Keratinocyte (primary cell): ENCODE data around the gene HNRNPK. TPM values are rescaled to one million over a fixed set of nuclear protein-coding genes. Genes with fewer than 3 reads are reported as not detected.

ENCODE experiments used
- DNase-seq: peaks from one replicate; pipeline ENCODE4 v3.0.0-alpha.2; 2011; ENCODE audit warnings: low read depth, missing footprints, low spot score
- FAIRE-seq: peaks from 2 replicates; lab custom pipeline; 2011; peaks lifted over from hg19 to GRCh38; lab: Jason Lieb, UNC
- H2AFZ ChIP-seq: 2 replicates; pipeline ENCODE4 v1.6.0; 2012; ENCODE audit warnings: low read length, control low read depth, inconsistent platforms; ENCODE audit not compliant: control insufficient read depth
- H3K27ac ChIP-seq: 2 replicates; pipeline ENCODE4 v1.5.1; 2011; ENCODE audit warnings: low read length; ENCODE audit not compliant: control insufficient read depth, insufficient read depth
- H3K27me3 ChIP-seq: 3 replicates; pipeline ENCODE4 v1.6.0; 2011; ENCODE audit warnings: low read length; ENCODE audit not compliant: control insufficient read depth, insufficient read depth; ENCODE audit errors: extremely low read depth
- H3K36me3 ChIP-seq, 2 experiments: 2 replicates in 1 of 2; 3 replicates in 1 of 2; pipeline ENCODE4 v1.5.1; 2011; ENCODE audit warnings: low read length in 2 of 2, mild to moderate bottlenecking in 1 of 2; ENCODE audit not compliant: control insufficient read depth in 2 of 2, insufficient read depth in 2 of 2; ENCODE audit errors: extremely low read depth in 1 of 2
- H3K4me1 ChIP-seq: 3 replicates; pipeline ENCODE4 v1.5.1; 2011; ENCODE audit warnings: low read length; ENCODE audit not compliant: control insufficient read depth, insufficient read depth; ENCODE audit errors: extremely low read depth
- H3K4me2 ChIP-seq: 3 replicates; pipeline ENCODE4 v1.6.0; 2011; ENCODE audit warnings: low read depth, low read length; ENCODE audit not compliant: control insufficient read depth, insufficient read depth; ENCODE audit errors: extremely low read depth
- H3K4me3 ChIP-seq, 3 experiments: fragments of 200-600 bp in 1 of 3; sonication (generic) in 1 of 3; 2 replicates in 2 of 3; 3 replicates in 1 of 3; pipeline ENCODE4 v1.5.1; 2011 to 2016; ENCODE audit warnings: low read length in 3 of 3, mild to moderate bottlenecking in 3 of 3, control low read depth in 2 of 3, inconsistent platforms in 1 of 3, low read depth in 1 of 3, mixed read lengths in 1 of 3, mixed run types in 1 of 3, moderate library complexity in 1 of 3; ENCODE audit not compliant: control insufficient read depth in 2 of 3, insufficient read depth in 2 of 3; ENCODE audit errors: extremely low read depth in 1 of 3
- H3K79me2 ChIP-seq: 2 replicates; pipeline ENCODE4 v1.6.0; 2012; ENCODE audit warnings: low read length; ENCODE audit not compliant: control insufficient read depth, insufficient read depth
- H3K9ac ChIP-seq: 3 replicates; pipeline ENCODE4 v1.6.0; 2011; ENCODE audit warnings: low read length; ENCODE audit not compliant: control insufficient read depth, insufficient read depth; ENCODE audit errors: extremely low read depth
- H3K9me1 ChIP-seq: 3 replicates; pipeline ENCODE4 v1.6.0; 2011; ENCODE audit warnings: low read length; ENCODE audit not compliant: control insufficient read depth, insufficient read depth; ENCODE audit errors: extremely low read depth
- H3K9me3 ChIP-seq: 2 replicates; pipeline ENCODE4 v1.5.1; 2012; ENCODE audit warnings: low read depth, low read length; ENCODE audit not compliant: control insufficient read depth
- H4K20me1 ChIP-seq: 3 replicates; pipeline ENCODE4 v1.6.0; 2011; ENCODE audit warnings: low read length; ENCODE audit not compliant: control insufficient read depth, insufficient read depth; ENCODE audit errors: extremely low read depth
- EZH2 ChIP-seq: IDR thresholded peaks from one replicate; pipeline ENCODE4 v1.6.1; 2012; ENCODE audit warnings: inconsistent platforms, mild to moderate bottlenecking, low read length, moderate library complexity
- dilution Hi-C: fragments of 300-500 bp; cut with MboI; formaldehyde crosslinking; loops from one replicate; pipeline ENCODE4 v1.7.0; 2020; ENCODE audit warnings: low sequenced_read_pairs; ENCODE audit not compliant: extremely low pct_ligation_motif_present
- polyA plus RNA-seq, 5 experiments: library from polyadenylated mRNA; depleted of rRNA in 3 of 5; stranded (reverse) in 3 of 5; stranded (forward) in 1 of 5; unstranded in 1 of 5; fragments of >200 nt; gene quantifications; 1 replicate in 1 of 5; 2 replicates in 3 of 5; 3 replicates in 1 of 5; pipeline versions ENCODE4 v1.2.1 to v1.2.3, GENCODE V29; 2011 to 2012; ENCODE audit warnings: missing spikeins in 2 of 5, low read depth in 1 of 5, low replicate concordance in 1 of 5
- TF ChIP-seq, protein P1 (sequence below), 3 experiments: IDR thresholded peaks in 1 of 3; conservative IDR thresholded peaks in 1 of 3; optimal IDR thresholded peaks in 1 of 3; 2 replicates in 2 of 3; 3 replicates in 1 of 3; pipeline versions ENCODE3 to v1.5.1; 2011; ENCODE audit warnings: low read length in 3 of 3, mild to moderate bottlenecking in 3 of 3, moderate library complexity in 2 of 3, control low read depth in 1 of 3, inconsistent platforms in 1 of 3; ENCODE audit not compliant: insufficient read depth in 2 of 3; ENCODE audit errors: extremely low read depth in 1 of 3

HNRNPK gene
- polyA plus RNA-seq, 1 donor (not counting 4 experiments of a cell fraction or from before 2014, with no cell fraction given), result 661 TPM

GRCh38 chr9:83927591-83927990 lies 52.4 kb downstream of the HNRNPK start:
- Histone ChIP-seq H3K9me1 (no peaks in the 10 kb centered on the region), H3K4me3 (no peak overlapping the region), H3K27ac (no peak overlapping the region), H2AFZ (no peak overlapping the region), H3K79me2 (no peaks in the 10 kb centered on the region), H3K4me2 (no peak overlapping the region), H3K9ac (no peak overlapping the region), H3K4me1 (peaks cover 10% of the 10 kb centered on the region), H3K27me3 (no peaks in the 10 kb centered on the region), H3K9me3 (no peaks in the 10 kb centered on the region), H3K36me3 (no peaks in the 10 kb centered on the region), H4K20me1 (no peaks in the 10 kb centered on the region)
- no peak for FAIRE-seq
- dilution Hi-C loops, result no loop called here
- TF ChIP-seq, protein P1, sequence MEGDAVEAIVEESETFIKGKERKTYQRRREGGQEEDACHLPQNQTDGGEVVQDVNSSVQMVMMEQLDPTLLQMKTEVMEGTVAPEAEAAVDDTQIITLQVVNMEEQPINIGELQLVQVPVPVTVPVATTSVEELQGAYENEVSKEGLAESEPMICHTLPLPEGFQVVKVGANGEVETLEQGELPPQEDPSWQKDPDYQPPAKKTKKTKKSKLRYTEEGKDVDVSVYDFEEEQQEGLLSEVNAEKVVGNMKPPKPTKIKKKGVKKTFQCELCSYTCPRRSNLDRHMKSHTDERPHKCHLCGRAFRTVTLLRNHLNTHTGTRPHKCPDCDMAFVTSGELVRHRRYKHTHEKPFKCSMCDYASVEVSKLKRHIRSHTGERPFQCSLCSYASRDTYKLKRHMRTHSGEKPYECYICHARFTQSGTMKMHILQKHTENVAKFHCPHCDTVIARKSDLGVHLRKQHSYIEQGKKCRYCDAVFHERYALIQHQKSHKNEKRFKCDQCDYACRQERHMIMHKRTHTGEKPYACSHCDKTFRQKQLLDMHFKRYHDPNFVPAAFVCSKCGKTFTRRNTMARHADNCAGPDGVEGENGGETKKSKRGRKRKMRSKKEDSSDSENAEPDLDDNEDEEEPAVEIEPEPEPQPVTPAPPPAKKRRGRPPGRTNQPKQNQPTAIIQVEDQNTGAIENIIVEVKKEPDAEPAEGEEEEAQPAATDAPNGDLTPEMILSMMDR (optimal IDR thresholded peaks at IDR 0.05 in 1 of 3, IDR thresholded peaks at IDR 0.05 in 1 of 3, conservative IDR thresholded peaks at IDR 0.05 in 1 of 3; ENCODE audit: extremely low read depth in 1 of 3, insufficient read depth in 2 of 3, low read length in 3 of 3), result no peak
- TF ChIP-seq EZH2, result no peak
- DNase-seq, result no peak

DNA sequence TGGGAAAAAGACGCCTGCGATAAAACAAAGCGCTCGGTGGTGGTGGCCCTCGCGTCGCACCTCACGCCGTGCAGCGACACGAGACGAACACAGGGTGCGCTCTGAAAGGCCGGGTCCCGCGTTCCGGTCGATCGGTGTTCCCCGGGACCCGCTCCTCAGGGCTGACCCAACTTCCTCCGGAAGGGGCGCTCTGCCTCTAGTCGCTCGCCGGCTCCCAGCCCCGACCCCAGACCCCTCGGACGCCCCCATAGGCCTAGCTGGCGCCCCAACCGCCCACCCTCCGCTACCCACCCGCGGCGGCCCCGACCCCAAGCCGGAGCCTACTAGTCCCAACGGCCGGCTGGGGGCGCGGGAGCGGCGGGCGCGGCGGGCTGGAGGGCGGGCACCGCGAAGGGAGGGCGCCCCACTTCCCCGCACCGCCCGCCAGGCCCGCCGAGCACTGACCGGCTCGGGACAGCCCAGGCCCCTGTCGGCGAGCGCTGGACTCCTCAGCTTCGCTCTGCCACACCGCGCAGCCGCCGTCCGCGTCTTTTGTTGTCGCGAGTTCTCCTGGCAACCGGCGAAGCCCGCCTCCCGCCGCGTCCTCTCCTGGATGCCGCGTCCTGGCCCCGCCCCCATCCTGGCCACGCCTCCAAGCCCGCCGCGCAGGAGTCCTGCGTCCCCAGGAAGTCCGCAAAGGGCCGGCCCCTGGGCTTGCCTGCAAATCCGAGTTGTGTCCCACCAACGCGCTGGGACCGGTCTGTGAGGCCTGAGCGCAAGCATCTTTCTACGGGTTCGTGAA lies 58.9 kb downstream of the HNRNPK start, which contains the start of gene KIF27:
TSS of gene KIF27 (minus strand) at position 506 of the 781 bp plus-strand sequence. CDS start 5,841 bp downstream, outside the sequence.
- Histone ChIP-seq H4K20me1 (no peaks in the 10 kb centered on the region), H3K4me1 (no peaks in the 10 kb centered on the region), H3K9me3 (no peaks in the 10 kb centered on the region), H3K9me1 (no peaks in the 10 kb centered on the region), H2AFZ (peak within 1 kb of the TSS; percentile 91), H3K27ac (peak within 1 kb of the TSS; percentile 80), H3K27me3 (no peaks in the 10 kb centered on the region), H3K79me2 (peaks cover 2% of the 10 kb centered on the region), H3K36me3 (no peaks in the 10 kb centered on the region), H3K4me3 (peak within 1 kb of the TSS; percentile 64 to 72 (median 69)), H3K9ac (peak within 1 kb of the TSS; percentile 70), H3K4me2 (peak within 1 kb of the TSS; percentile 95)
- TF ChIP-seq, protein P1 (optimal IDR thresholded peaks at IDR 0.05 in 1 of 3, IDR thresholded peaks at IDR 0.05 in 1 of 3, conservative IDR thresholded peaks at IDR 0.05 in 1 of 3; ENCODE audit: extremely low read depth in 1 of 3, insufficient read depth in 2 of 3, low read length in 3 of 3), result peak in 2 of 3 experiments; percentile 39 to 44
- no peak for TF ChIP-seq EZH2
- FAIRE-seq (peak; percentile 48), DNase-seq (no peak)
- dilution Hi-C loops, result no loop called here
